NB4 (cell line): ENCODE results near the gene SPARCL1.

Source experiments
- MYC ChIP-seq: IDR thresholded peaks from 2 replicates; pipeline ENCODE4 v1.6.1; 2011; ENCODE audit warnings: low read depth, low read length
- POLR2A ChIP-seq: IDR thresholded peaks from 2 replicates; pipeline ENCODE4 v1.6.1; 2011; ENCODE audit warnings: mild to moderate bottlenecking; ENCODE audit not compliant: insufficient read length; ENCODE audit errors: extremely low read depth
- TF ChIP-seq, protein P1 (sequence below): IDR thresholded peaks from one replicate; pipeline ENCODE4 v1.5.1; 2012; ENCODE audit warnings: low read depth, low read length

DNA sequence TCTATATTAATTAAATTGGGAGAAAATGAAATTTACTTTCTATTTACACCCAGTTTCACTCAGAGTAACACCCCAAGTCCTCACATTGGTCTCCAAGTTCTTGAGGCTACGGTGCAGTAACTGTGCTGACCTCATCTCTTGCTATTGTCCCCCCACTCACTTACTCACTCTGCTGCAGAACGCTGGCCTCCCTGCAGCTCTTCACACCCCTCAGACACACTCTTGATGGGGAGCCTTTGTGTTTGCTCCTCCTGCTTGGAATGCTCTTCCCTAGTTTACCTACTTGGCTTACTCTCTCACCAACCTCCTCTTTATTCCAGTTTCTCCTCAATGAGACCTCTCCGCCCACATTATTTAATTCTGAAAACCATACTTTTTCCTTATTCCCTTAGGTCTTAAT lies 22.2 kb upstream of the SPARCL1 start:
- TF ChIP-seq, protein P1, sequence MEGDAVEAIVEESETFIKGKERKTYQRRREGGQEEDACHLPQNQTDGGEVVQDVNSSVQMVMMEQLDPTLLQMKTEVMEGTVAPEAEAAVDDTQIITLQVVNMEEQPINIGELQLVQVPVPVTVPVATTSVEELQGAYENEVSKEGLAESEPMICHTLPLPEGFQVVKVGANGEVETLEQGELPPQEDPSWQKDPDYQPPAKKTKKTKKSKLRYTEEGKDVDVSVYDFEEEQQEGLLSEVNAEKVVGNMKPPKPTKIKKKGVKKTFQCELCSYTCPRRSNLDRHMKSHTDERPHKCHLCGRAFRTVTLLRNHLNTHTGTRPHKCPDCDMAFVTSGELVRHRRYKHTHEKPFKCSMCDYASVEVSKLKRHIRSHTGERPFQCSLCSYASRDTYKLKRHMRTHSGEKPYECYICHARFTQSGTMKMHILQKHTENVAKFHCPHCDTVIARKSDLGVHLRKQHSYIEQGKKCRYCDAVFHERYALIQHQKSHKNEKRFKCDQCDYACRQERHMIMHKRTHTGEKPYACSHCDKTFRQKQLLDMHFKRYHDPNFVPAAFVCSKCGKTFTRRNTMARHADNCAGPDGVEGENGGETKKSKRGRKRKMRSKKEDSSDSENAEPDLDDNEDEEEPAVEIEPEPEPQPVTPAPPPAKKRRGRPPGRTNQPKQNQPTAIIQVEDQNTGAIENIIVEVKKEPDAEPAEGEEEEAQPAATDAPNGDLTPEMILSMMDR = no peak
- TF ChIP-seq POLR2A (no peak), MYC (no peak)
